ENCODE data around the gene PHAF1. TPM values are rescaled to one million over a fixed set of nuclear protein-coding genes. Genes with fewer than 3 reads are reported as not detected.

The PHAF1 gene
- total RNA-seq, 1 experiment from 2014 or later, result 19.2 TPM

- TF ChIP-seq ZBTB33 (IDR thresholded peaks at IDR 0.05; ENCODE audit: extremely low read depth, insufficient replicate concordance, low read length), result no peak
- no peak for TF ChIP-seq MAX (IDR thresholded peaks at IDR 0.05)
- no peak for TF ChIP-seq EZH2phosphoT487 (IDR thresholded peaks at IDR 0.05; ENCODE audit: borderline replicate concordance)
- TF ChIP-seq CTCF (IDR thresholded peaks at IDR 0.05 in 2 of 3, conservative IDR thresholded peaks at IDR 0.05 in 1 of 3; ENCODE audit: borderline replicate concordance in 1 of 3, insufficient read depth in 1 of 3, low read depth in 2 of 3, low read length in 2 of 3), result no peak
- no peak for TF ChIP-seq ZNF274 (IDR thresholded peaks at IDR 0.05; ENCODE audit: low read depth, low read length)
- TF ChIP-seq SRF (IDR thresholded peaks at IDR 0.05; ENCODE audit: low read depth), result no peak
- TF ChIP-seq YY1 (IDR thresholded peaks at IDR 0.05; ENCODE audit: extremely low read depth, insufficient replicate concordance, low read depth, low read length), result no peak
- no peak for TF ChIP-seq ZFX (IDR thresholded peaks at IDR 0.05)
Measured at GRCh38 chr16:67165121-67166078, 55.7 kb downstream of the PHAF1 start (continued).
